ENCODE measurements around the gene VSNL1.

DNA sequence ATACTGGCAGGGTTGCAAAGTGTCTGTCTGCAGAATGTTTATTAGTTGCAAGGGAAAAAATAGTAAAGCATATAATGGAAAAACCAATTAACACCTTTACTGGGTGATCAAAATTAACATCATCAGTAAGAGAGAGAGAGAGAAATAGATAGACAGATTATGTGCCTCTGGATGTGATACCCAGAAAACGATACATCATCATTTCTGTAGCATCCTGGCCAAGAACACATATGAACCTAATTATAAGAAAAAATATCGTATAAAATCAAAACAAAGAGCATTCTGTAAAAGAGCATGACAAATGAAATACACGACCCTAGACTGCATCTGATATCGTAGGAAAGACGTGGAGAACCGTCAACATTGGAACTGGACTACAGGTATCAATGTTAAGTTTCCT is 148.5 kb downstream of the VSNL1 start:
- TF ChIP-seq, protein P1, sequence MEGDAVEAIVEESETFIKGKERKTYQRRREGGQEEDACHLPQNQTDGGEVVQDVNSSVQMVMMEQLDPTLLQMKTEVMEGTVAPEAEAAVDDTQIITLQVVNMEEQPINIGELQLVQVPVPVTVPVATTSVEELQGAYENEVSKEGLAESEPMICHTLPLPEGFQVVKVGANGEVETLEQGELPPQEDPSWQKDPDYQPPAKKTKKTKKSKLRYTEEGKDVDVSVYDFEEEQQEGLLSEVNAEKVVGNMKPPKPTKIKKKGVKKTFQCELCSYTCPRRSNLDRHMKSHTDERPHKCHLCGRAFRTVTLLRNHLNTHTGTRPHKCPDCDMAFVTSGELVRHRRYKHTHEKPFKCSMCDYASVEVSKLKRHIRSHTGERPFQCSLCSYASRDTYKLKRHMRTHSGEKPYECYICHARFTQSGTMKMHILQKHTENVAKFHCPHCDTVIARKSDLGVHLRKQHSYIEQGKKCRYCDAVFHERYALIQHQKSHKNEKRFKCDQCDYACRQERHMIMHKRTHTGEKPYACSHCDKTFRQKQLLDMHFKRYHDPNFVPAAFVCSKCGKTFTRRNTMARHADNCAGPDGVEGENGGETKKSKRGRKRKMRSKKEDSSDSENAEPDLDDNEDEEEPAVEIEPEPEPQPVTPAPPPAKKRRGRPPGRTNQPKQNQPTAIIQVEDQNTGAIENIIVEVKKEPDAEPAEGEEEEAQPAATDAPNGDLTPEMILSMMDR (conservative IDR thresholded peaks at IDR 0.05; ENCODE audit: low read length) = no peak
- TF ChIP-seq EZH2phosphoT487 (IDR thresholded peaks at IDR 0.05; ENCODE audit: borderline replicate concordance) = no peak

All from Loucy (cell line).